ENCODE measurements around the gene PPP1R26.
"Not testable (repeated sequence)": the region's sequence is repeated elsewhere in the genome, so short reads cannot be mapped to it uniquely, and the experiment has no call there.

The PPP1R26 gene

GRCh38 chr9:135479469-135480052 is at the start of gene PPP1R26:
TSS of gene PPP1R26 (plus strand) at chr9:135479782. CDS start at chr9:135484511, 4,729 bp downstream.
- DNase-seq, result peak in 12 of 58 donors; percentile 12 to 57 (median 22)

- DNase-seq, result no peak
Observed at GRCh38 chr9:135437259-135437658, 42.3 kb upstream of the PPP1R26 start.

GRCh38 chr9:135437696-135438095 is 41.9 kb upstream of the PPP1R26 start:
- DNase-seq, result not testable (repeated sequence)

- DNase-seq, result not testable (repeated sequence)
Observed at GRCh38 chr9:135438581-135439232, 40.9 kb upstream of the PPP1R26 start.

- not testable (repeated sequence) for DNase-seq
Observed at GRCh38 chr9:135439514-135439913, 40.1 kb upstream of the PPP1R26 start.

- DNase-seq, result no peak
Observed at GRCh38 chr9:135439916-135440315, 39.7 kb upstream of the PPP1R26 start.

- DNase-seq, result no peak
Observed at GRCh38 chr9:135440620-135441019, 39.0 kb upstream of the PPP1R26 start.

GRCh38 chr9:135441105-135442071 is 38.2 kb upstream of the PPP1R26 start:
- DNase-seq, result not testable (repeated sequence)

GRCh38 chr9:135442075-135442474 is 37.5 kb upstream of the PPP1R26 start:
- DNase-seq, result no peak

GRCh38 chr9:135443797-135444425 is 35.7 kb upstream of the PPP1R26 start:
- DNase-seq, result no peak

- no peak for DNase-seq
Observed at GRCh38 chr9:135447126-135447525, 32.5 kb upstream of the PPP1R26 start.

- peak in 13 of 58 donors; percentile 5 to 63 (median 16) for DNase-seq
Observed at GRCh38 chr9:135448663-135449100, 30.9 kb upstream of the PPP1R26 start.

- DNase-seq, result not testable (repeated sequence)
Observed at GRCh38 chr9:135449532-135449931, 30.1 kb upstream of the PPP1R26 start.

GRCh38 chr9:135450956-135451355 is 28.6 kb upstream of the PPP1R26 start:
- DNase-seq, result no peak

GRCh38 chr9:135451909-135452308 is 27.7 kb upstream of the PPP1R26 start:
- not testable (repeated sequence) for DNase-seq

- DNase-seq, result no peak
Observed at GRCh38 chr9:135454737-135455136, 24.8 kb upstream of the PPP1R26 start.

- DNase-seq, result no peak
Observed at GRCh38 chr9:135455401-135456030, 24.1 kb upstream of the PPP1R26 start.

GRCh38 chr9:135456436-135457104 is 23.0 kb upstream of the PPP1R26 start:
- no peak for DNase-seq

GRCh38 chr9:135458478-135458877 is 21.1 kb upstream of the PPP1R26 start:
- not testable (repeated sequence) for DNase-seq

GRCh38 chr9:135461936-135462335 is 17.6 kb upstream of the PPP1R26 start:
- no peak for DNase-seq
